Right atrium auricular region (tissue), 2 donors: ENCODE results near the gene SPEN. TPM values are rescaled to one million over a fixed set of nuclear protein-coding genes. Genes with fewer than 3 reads are reported as not detected.

Source experiments
- DNase-seq: peaks from one replicate; pipeline ENCODE4 v3.0.0-alpha.2; 2019; ENCODE audit warnings: low spot score
- H3K27ac ChIP-seq, 2 donors: fragments of 200-600 bp; sonication (generic); 1 replicate in 1 of 2; 2 replicates in 1 of 2; pipeline ENCODE4 v1.5.1; 2016 to 2019
- H3K27me3 ChIP-seq, 2 donors: fragments of 200-600 bp; sonication (generic); one replicate each; pipeline versions ENCODE4 v1.5.1 to v1.6.0; 2017 to 2019
- H3K36me3 ChIP-seq: fragments of 200-600 bp; sonication (generic); one replicate; pipeline ENCODE4 v1.5.1; 2016
- H3K4me1 ChIP-seq, 2 donors: fragments of 200-600 bp; sonication (generic); one replicate each; pipeline versions ENCODE4 v1.5.1 to v1.6.0; 2017 to 2019
- H3K4me3 ChIP-seq, 2 donors: fragments of 200-600 bp; sonication (generic); 1 replicate in 1 of 2; 2 replicates in 1 of 2; pipeline ENCODE4 v1.5.1; 2017 to 2019; ENCODE audit warnings: mild to moderate bottlenecking in 1 of 2, moderate library complexity in 1 of 2
- H3K9me3 ChIP-seq, 2 donors: fragments of 200-600 bp; sonication (generic); one replicate each; pipeline ENCODE4 v1.5.1; 2019
- CTCF ChIP-seq, 2 donors: fragments of 200-600 bp; sonication (generic); IDR thresholded peaks; one replicate each; pipeline ENCODE4 v1.5.1; 2019; ENCODE audit warnings: antibody characterized with exemption in 2 of 2
- total RNA-seq, 2 donors: library from RNA; depleted of rRNA; stranded (reverse); fragments of >200 nt; gene quantifications; one replicate each; pipeline ENCODE4 v1.1.0, GENCODE V29; 2016

SPEN gene
- total RNA-seq, 2 donors from 2014 or later, result 25.0 to 32.9 TPM

GRCh38 chr1:15941899-15942660 lies 94.6 kb downstream of the SPEN start:
- Histone ChIP-seq H3K27ac (no peak overlapping the region), H3K9me3 (no peaks in the 10 kb centered on the region), H3K27me3 (no peaks in the 10 kb centered on the region), H3K4me3 (no peak overlapping the region), H3K36me3 (peaks cover 98% of the 10 kb centered on the region), H3K4me1 (peaks cover 0 to 13% of the 10 kb centered on the region in 2 donors)
- peak; percentile 54 for DNase-seq
- TF ChIP-seq CTCF (IDR thresholded peaks at IDR 0.05), result no peak

GRCh38 chr1:15942661-15943327 lies 95.3 kb downstream of the SPEN start:
- Histone ChIP-seq H3K27ac (no peak overlapping the region), H3K4me3 (no peak overlapping the region), H3K27me3 (no peaks in the 10 kb centered on the region), H3K36me3 (peaks cover 98% of the 10 kb centered on the region), H3K9me3 (no peaks in the 10 kb centered on the region), H3K4me1 (peaks cover 0 to 14% of the 10 kb centered on the region in 2 donors)
- TF ChIP-seq CTCF (IDR thresholded peaks at IDR 0.05), result no peak
- DNase-seq, result peak; percentile 52

GRCh38 chr1:15943328-15943991 lies 96.0 kb downstream of the SPEN start:
- H3K36me3 ChIP-seq, result peaks cover 96% of the 10 kb centered on the region
- no peaks in the 10 kb centered on the region for H3K27me3 ChIP-seq
- no peak overlapping the region for H3K27ac ChIP-seq
- TF ChIP-seq CTCF (IDR thresholded peaks at IDR 0.05), result no peak
- no peak overlapping the region for H3K4me3 ChIP-seq
- no peaks in the 10 kb centered on the region for H3K9me3 ChIP-seq
- H3K4me1 ChIP-seq, result peaks cover 0 to 20% of the 10 kb centered on the region in 2 donors
- peak; percentile 52 for DNase-seq

GRCh38 chr1:15943992-15944307 lies 96.4 kb downstream of the SPEN start:
- H3K4me3 ChIP-seq, result no peak overlapping the region
- no peak for TF ChIP-seq CTCF (IDR thresholded peaks at IDR 0.05)
- H3K9me3 ChIP-seq, result no peaks in the 10 kb centered on the region
- H3K36me3 ChIP-seq, result peaks cover 91% of the 10 kb centered on the region
- peak; percentile 36 for DNase-seq
- peaks cover 0 to 21% of the 10 kb centered on the region in 2 donors for H3K4me1 ChIP-seq
- H3K27me3 ChIP-seq, result no peaks in the 10 kb centered on the region
- H3K27ac ChIP-seq, result no peak overlapping the region

GRCh38 chr1:15944308-15945010 lies 97.0 kb downstream of the SPEN start:
- Histone ChIP-seq H3K27ac (no peak overlapping the region), H3K4me1 (peaks cover 0 to 21% of the 10 kb centered on the region in 2 donors), H3K9me3 (no peaks in the 10 kb centered on the region), H3K36me3 (peaks cover 86% of the 10 kb centered on the region), H3K27me3 (no peaks in the 10 kb centered on the region), H3K4me3 (no peak overlapping the region)
- TF ChIP-seq CTCF (IDR thresholded peaks at IDR 0.05), result no peak
- DNase-seq, result no peak
